ENCODE data around the gene ADAMTS19.

GRCh38 chr5:129781594-129781993 is 321.5 kb downstream of the ADAMTS19 start:
- TF ChIP-seq CTCF (IDR thresholded peaks at IDR 0.05; ENCODE audit: low read depth, low read length) (no peak), POLR2A (IDR thresholded peaks at IDR 0.05; ENCODE audit: extremely low read depth, insufficient read length) (no peak), MYC (IDR thresholded peaks at IDR 0.05; ENCODE audit: low read depth, low read length) (no peak), MAX (IDR thresholded peaks at IDR 0.05; ENCODE audit: low read depth, low read length) (no peak)

All from NB4 (cell line).